Hypothalamus (tissue), 51 donors: ENCODE data around the gene KIF18B.

ENCODE experiments used
- DNase-seq, 51 donors: peaks; one replicate each; lab custom pipeline; 2025; lab: John Stamatoyannopoulos, UW

KIF18B gene

DNA sequence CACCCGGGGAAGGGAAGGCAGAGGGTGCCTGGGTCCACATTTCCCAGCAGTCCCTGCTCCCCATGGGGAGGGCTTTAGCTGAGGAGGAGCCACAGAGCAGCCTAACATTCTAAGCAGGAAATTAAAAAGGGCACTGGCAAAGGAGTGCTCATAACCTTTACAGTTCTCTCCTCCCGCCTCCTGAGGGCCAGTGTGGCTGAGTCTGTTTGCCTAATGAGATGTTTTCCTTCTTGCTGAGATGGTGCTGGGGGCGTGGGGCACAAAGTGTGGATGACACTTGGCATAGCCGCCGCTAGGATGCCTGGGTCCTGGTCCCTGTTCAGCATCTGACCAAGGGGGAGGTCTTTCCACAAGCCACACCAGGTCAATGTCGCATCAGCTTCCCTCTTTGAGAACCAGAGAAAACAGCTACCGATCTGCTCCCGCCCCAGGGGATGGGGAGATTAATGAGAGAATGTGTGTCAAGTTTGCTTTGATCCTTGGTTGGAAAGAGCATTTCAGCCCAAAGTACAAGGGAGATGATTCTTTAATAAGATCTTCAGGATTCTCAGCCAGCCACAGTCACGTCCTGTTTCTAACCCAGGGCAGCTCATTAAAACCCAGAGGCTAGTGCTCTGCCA, 5.8 kb downstream of the KIF18B start:
- no peak for DNase-seq

DNA sequence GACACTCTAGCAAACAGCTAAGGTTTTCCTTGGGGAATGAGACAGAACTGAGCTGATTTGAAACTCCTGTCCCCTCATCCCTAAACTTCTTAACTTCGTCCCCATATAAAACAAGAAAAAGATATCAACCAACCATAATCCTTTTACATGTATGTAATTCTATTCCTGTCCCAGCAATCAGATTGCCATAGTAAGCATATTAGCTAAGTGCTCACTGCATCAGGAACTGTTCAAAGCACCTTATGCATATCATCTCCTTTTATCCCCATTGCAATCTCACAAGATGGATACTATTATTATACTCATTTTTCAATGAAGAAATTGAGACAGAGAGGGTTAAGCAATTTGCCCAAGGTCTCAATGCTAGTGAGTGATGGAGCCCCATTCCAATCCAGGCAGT, 6.8 kb downstream of the KIF18B start:
- no peak for DNase-seq

DNA sequence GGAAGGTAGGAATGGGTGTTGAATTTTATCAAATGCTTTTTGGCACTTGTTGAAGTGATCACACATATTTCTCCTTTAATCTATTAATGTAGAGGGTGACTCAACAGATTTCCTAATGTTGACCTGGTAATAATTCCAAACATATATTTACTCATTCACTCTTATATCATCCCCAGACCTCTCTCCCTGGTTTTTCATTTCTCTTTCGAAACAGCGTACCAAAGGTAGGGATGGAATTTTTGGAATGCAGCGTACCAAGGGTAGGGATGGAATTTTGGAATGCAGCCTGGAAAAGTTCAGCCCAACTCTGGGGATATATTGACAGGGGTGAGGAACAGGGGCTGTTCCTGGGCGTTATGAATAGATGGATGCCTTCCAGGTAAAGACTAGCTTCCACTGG, 7.3 kb downstream of the KIF18B start:
- DNase-seq, result no peak

DNA sequence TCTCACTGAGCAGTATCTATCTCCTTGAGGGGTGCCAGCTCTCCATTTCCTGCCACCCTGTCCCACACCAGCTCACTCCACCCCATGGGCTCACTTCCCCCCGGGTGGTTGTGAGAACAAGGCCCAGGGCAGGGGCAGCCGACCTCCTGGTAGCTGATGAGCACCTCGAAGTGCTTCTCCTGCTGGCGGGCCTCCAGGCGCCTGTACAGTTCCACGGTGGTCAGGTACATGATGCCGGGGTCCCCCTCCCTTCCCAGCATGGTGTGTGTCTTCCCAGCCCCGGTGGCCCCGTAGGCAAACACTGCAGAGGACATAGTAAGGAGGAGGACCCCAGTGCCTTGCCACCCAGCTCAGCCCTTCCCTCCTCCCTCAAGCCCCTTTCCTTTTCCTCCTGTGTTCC, 12.5 kb downstream of the KIF18B start:
- no peak for DNase-seq

DNA sequence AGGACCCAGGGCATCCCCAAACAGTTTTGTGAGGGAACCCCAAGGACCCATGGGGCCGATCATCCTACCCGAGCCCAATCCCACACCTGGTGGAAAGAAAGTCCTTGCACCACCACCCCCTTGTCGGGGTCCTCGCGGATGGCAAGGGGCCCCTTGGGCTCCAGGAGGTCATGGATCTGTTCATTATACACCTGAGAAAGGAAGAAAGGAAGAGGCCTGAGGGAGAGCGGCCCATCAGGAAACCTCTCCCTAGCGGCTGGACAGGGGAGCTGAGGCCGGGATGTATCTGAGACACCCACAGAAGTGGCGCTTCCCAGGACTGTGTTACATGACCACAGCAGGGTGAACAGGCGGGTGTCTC, 12.8 kb downstream of the KIF18B start:
- no peak for DNase-seq

DNA sequence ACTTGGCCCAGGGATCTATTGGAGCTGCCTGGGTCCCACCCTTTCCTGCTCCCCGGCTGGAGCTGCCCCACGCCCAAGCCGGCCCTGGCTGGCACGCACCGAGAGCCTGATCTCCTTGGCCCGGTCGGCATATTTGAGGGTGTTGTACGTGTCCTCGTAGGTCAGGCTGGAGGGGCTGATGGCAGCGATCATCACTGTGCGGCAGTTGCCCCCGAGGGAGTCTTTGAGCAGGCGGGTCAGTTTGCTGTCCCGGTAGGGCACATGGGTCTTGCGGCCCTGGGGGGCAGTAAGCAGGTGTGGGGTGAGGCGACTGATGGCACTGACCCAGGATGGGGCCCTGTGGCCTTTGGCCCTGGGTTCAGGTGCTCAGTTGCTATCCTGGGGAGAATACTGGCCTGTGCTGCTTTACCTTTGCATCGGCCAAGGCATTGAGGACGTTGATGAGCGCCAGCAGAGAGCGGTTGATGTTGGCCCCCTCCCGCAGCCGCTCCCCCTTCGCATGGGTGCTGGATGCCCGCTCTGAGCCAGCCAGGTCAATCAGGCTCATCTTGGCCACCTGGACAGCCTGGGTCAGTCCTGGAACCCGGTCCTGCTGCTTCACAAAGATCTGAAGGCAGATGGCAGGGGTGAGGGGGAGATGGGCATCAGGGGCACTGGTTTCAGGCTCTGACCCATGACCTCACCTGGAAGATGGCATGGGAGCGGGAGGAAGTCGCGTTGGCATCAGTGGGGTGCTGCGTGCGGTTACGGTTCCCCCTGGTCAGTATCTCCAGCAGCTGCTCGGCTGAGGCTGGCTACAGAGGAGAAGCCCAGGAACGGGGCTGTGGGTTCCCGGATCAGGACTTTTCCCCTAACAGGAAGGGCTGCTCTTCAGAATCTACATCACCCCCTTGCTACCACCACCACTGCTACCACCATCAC, 13.5 kb downstream of the KIF18B start:
- DNase-seq, result no peak

DNA sequence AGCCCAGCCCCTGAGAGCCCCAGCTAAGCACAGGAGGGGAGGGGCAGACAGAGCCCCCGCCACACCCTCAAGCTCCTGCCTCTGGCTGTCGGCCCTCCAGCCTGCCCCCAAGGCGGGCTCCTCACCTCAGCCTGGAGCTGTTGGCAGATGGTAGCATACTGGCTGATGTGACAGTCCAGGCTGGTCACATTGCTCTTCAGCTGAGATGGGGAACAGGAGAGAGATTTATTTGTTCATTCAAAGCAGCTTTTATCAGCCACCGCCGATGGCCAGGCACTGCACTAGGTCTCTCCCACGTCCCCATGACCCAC, 14.8 kb downstream of the KIF18B start:
- DNase-seq, result no peak

DNA sequence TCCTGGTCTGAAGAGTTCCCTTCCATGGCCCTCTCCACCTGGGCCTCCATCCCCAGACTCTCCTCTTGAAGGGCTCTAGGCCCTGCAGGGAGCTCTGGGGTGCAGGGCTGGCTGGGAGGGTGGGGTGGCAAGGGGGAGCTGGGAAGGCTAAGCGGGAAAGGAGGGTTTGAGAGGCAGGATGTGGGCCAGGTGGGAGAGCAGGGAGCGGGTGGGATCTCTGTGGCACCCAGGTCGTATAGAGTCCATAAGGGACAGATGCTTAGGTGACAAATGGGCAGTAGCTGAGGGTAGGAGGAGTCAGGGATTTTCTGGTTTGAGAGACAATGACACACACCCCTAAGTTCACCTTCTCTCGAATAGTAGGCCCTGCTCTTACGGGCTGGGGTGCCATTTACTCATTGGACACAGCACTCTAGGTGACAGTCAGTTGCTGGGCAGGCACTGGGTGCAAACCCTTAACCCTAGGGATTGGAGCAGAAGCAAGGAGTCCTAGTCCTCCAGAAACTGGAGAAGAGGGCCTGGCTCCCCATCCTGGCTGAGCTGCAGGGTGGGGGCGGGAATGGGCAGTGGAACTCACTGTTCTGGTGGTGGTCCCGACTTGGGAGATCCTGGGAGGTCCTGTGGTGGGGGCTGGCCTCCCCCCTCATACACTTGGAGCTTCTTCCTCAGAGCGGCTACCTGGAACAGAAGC, 15.3 kb downstream of the KIF18B start:
- no peak for DNase-seq

DNA sequence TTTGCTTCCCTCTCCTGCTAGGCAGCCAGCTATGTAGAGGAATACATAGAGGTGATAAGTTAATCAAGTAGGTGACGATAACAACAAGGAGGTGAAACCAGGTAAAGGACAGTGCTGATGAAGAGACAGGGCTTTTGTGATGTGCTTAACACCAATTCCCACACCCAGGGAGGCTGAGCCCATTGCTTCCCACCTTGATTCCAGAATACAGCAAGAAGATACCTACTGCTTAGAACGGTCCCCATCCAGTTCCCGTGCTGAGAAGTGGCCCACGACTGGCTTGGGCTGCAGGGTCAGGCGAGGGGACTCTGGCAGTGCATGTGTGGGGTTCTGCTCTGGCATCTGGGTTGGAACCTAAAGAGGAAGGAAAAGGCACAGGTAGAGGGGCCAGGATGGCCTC, 16.2 kb downstream of the KIF18B start:
- DNase-seq, result no peak

DNA sequence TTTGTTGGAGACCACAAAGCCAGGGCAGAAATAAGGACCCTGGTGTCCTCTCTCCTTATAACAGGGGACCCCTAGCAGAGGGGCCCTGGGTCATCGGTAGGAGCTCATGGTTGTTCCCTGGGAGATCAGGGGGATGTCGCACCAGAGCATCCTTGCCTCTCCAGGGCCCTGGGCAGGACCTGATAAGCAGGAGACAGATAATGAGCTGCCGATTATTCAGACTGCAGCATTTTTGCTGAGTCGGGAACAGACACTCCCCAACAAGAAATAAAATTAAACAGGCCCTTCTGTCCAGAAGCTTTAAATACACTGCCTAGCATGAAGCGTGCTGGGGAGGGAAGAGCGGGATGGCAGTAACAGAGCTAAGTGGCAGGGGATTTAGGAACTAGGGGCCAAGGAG, 16.9 kb downstream of the KIF18B start:
- DNase-seq, result no peak

DNA sequence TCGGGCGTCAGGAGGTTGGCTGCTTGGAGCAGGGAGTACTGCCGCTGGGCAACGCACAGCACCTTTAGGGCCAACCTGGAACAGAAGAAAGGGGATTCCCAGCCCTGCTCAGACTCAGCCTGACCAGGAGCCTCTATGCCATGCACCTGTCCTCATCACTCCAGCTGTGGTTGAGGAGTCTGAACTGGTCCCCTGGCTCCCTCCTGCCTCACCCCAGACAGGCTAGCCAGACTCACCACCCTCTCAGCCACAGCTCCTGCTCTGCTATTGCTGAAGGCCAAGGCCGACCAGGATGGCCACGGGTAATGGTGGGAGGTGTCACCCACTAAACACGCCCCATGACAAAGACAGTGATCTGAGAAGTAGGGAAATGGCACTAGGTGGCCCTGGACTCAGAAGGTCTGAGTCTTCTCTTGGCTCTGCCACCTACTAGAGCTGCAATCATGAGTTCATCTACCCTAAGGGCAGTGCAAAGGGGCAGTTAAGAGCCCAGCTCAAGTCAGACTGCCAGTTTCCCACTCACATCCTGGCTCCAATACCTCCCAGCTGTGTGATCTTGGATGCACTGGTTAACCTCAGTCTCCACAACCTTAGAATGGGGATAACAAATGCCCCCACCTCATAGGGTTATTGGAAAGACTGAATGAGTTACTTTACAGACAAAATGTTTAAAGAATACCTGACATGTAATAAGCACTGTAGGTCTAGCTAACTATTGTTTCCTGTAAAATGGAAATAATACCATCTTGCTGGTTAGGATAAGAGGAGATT, 18.4 kb downstream of the KIF18B start:
- DNase-seq, result no peak

DNA sequence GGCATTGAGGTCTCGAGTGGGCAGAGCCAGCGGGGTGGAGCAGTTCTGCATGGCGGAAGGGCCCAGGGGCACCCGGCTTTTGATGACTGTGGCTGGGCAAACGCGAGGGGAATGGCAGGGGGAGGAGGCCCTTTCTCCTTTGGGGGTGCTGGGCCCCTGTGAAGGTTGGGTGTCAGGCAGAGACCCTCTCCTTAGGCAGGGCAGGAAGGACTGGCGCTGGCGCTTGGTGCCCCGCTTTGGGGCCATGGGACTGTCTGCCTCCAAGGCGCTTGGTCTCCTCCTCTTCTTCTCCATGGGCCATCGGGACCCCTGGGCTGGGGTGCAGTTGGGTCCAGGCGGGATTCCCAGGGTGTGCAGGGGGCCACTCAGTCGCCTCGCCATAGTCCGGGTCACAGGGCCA, 19.4 kb downstream of the KIF18B start:
- no peak for DNase-seq

DNA sequence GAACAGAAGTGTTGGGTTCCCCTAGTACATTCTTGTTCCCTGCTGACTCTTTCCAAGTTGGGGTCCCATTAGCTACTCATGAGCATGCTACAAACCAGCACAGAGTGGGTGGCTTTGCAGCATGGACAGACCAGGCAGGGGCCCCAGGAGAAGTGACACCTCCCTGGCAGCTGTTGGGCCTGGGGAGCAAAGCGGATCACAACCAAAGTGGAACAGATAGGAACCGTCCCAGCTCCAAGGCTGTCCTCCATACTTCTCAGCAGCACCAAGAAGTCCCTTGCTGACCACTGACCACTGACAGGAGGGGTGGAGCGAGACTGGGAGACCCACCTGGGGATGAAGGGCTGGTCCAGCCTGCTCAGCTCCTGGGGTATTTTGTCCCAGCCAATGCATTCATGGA, 19.9 kb downstream of the KIF18B start:
- DNase-seq, result no peak

DNA sequence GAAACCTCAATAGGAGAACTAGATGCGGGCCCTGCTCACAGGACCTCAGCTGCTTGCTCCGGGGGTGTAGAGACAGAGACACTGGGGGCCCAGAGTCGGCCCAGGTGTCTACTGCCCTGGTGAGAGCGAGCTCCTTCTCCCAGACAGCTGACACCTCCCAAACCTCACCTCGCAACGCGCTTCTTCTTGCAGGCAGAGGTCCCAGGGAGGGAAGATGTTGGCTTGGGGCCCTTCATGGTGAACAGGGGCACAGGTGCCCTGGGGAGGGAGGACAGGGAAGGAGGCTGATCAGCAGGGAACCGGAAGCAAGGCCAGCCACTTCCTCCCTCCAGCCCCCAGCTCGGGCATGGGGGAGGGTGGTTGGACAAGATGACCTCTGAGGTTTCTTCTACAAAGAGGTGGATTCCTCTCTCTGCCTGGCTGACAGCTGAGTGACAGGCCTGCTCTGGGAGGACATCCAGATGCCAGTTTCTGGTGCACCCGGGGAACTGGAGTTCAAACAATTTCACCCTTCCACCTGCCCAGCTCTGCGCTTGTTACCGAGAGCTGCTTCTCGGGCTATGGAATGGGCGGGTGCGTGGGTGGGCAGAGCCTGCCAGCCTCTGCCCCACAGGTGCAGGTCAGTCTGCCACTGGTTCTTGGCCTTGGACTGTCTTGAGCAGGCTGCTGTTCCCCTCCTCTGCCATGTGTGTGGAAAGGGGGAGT, 20.6 kb downstream of the KIF18B start:
- DNase-seq, result no peak

DNA sequence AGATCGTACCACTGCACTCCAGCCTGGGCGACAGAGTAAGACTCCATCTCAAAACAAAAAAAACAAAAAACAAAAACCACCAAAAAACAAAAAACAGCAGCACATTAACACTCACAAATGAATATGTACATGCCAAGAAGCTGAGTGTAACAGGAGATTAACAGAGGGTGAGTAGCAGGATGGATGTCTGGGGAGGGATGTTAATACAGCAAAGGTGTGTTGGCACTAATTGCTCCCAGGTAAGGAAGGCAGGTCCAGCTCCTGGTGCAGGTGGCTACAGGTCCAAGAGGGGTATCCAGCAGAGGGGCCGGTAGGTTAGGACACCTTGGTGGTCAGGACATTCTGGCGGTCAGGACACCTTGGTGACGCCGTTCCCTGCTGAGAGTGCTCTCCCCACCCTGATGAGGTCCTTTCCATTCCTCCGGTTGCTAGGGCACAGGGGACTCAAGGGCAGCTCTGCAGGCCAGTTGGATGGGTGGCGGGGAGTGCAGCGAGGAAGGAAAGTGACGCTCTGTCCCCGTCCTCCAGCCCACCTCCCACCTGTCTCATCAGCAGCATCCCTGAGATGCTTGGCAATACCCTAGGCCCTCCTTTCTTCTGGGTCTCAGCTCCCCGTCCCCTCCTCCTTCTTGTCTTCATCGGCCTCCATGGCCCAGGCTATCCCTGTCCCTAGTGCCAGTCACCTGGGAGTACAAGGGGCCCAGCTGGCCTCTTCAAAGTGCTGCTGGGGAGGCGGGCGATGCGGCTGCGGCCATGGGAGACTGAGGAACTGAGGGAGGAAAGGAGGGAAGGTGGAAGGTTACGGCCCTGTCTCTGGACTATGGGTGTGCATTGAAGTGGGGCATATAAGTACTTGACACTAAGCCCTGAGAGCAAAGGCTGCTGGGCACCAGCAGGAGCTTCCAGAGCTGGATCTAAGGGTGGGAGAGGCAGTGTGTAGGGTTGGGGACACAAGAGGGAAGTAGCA, 21.6 kb downstream of the KIF18B start:
- DNase-seq, result no peak

DNA sequence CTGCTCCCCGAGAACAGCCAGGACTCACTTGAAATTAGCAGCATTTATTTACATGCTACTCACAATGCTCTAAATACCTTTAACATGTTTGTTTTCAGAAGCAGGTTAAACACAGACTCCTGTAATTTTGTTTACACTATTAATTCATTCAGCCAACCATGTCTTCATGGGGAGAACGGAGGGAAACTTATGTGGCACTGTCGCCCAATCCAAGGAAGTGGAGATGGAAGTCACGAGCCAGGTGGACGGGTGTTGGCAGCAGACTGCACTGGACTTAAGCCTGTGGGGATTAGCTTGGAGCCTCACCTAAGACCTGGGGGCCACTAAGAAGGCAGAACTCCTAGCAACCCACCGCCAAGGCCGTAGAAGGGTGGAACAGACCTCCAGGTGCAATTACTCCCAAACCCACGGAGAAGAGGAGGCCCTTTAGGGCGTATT, 23.4 kb downstream of the KIF18B start:
- no peak for DNase-seq

DNA sequence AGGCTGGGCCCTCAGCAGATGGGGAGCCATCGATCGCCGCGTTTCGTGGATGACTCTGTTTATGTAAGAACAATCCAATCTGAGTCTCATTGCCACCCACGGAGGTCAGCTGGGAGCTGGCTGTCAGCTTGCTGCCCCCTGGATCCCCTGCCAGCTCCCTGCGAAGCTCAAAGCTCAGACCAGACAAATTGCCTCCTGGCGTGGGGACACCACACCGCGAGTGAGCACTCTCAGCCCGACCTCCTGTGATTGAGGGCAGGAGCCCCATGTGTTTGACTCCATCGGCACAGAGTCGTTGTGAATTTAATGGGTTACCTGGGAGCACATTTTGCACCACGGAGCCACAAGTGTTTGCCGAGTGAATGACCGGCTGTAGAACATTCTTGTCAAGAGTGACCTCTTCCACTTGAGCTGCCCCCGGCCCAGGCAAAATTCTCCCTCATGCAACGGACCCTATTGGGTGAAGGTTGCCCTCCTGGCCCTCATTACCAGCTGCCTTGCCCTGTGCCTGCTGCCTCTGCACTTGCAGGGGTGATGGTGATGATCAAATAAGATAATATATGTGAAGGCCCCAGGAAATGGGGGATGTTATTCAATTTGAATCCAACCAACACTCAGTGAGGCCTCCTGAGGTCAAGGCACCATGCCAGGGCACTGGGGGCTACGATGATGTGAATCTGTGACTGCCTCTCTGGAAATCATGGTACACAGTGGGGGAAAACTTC, 24.7 kb downstream of the KIF18B start:
- no peak for DNase-seq

DNA sequence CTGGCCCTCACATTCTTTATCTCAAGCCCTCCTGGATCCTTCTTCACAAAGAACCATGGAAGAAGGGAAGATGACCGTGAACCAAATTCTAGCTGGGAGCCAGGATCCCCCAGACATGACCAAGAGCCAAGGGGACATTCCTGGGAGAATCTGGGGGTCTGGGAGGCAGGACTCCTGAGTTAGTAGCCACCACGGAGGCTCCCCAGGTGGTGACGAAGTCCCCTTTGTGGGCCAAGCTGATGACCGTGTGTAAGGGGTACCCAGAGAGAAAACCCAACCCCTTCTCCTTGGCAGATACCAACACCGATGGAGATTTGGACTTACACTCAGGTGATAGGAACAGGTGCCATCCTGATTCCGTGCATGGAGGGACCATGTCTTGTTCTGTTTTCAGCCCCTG, 25.4 kb downstream of the KIF18B start:
- no peak for DNase-seq
